K562 (cell line): Measurements from ENCODE around the gene ALG6. TPM values are rescaled to one million over a fixed set of nuclear protein-coding genes. Genes with fewer than 3 reads are reported as not detected.

ENCODE experiments used
- ATAC-seq: fragments of 200-7000 bp; cut with Tn5 transposase; 3 replicates; pipeline ENCODE4 v1.9.1; 2020; ENCODE audit warnings: moderate library complexity
- BruUV-seq: library from RNA; stranded (reverse); fragments of 400-500 nt; replicated peaks from 2 replicates; lab custom pipeline; 2021; lab: Mats Ljungman, UMichigan
- CTCF ChIA-PET: fragments of 300-600 bp; formaldehyde crosslinking; extraction: SDS; loops from one replicate; lab custom pipeline; 2021; ENCODE audit warnings: low intra/inter-chr PET ratio; lab: Yijun Ruan, JAX
- POLR2A ChIA-PET: fragments of 300-600, 350-650 bp; sonication (Branson Sonifier 250); formaldehyde crosslinking; extraction: SDS; loops from one replicate; lab custom pipeline; 2021; ENCODE audit warnings: antibody characterized with exemption, inconsistent platforms; lab: Yijun Ruan, JAX
- DNase-seq, 4 experiments: peaks; one replicate each; pipeline versions ENCODE4 v3.0.0 to v3.0.0-alpha.2; 2011 to 2018; ENCODE audit warnings: low spot score in 3 of 4, mixed read lengths in 3 of 4; ENCODE audit errors: extremely low read depth in 1 of 4
- FAIRE-seq: peaks from 2 replicates; lab custom pipeline; 2011; peaks lifted over from hg19 to GRCh38; lab: Jason Lieb, UNC
- H2AFZ ChIP-seq: 2 replicates; pipeline ENCODE4 v1.6.0; 2011; ENCODE audit warnings: low read depth, low read length, control low read depth, inconsistent platforms
- H3K27ac ChIP-seq: fragments of 200-600 bp; 3 replicates; pipeline ENCODE4 v1.8.0; 2011; ENCODE audit warnings: low read depth, mild to moderate bottlenecking, control low read depth, inconsistent platforms, low read length, moderate library complexity, mixed read lengths; ENCODE audit errors: extremely low read depth
- H3K27me3 ChIP-seq, 2 experiments: fragments of 300-600 bp in 1 of 2; 2 replicates in 1 of 2; 3 replicates in 1 of 2; pipeline versions ENCODE4 v1.6.0 to v1.8.0; 2011; ENCODE audit warnings: inconsistent platforms in 2 of 2, low read length in 2 of 2, mild to moderate bottlenecking in 1 of 2, mixed read lengths in 1 of 2, moderate library complexity in 1 of 2; ENCODE audit not compliant: control insufficient read depth in 2 of 2, insufficient read depth in 2 of 2
- H3K36me3 ChIP-seq: fragments of 300-600 bp; 3 replicates; pipeline ENCODE4 v1.8.0; 2011; ENCODE audit warnings: mild to moderate bottlenecking, low read length, inconsistent platforms; ENCODE audit not compliant: control insufficient read depth, insufficient read depth
- H3K4me1 ChIP-seq, 2 experiments: fragments of 200-600 bp in 1 of 2; replicated peaks in 1 of 2; 2 replicates in 1 of 2; 3 replicates in 1 of 2; pipeline versions ENCODE4 v1.5.1 to v1.8.0; 2011; ENCODE audit warnings: inconsistent platforms in 2 of 2, low read length in 2 of 2, mild to moderate bottlenecking in 1 of 2, mixed read lengths in 1 of 2, moderate library complexity in 1 of 2; ENCODE audit not compliant: control insufficient read depth in 2 of 2, insufficient read depth in 2 of 2
- H3K4me2 ChIP-seq: 2 replicates; pipeline ENCODE4 v1.6.1; 2011; ENCODE audit warnings: low read length, control low read depth, inconsistent platforms, mixed read lengths; ENCODE audit not compliant: insufficient read depth
- H3K4me3 ChIP-seq: fragments of 200-600 bp; sonication (generic), shearing (Covaris generic); 2 replicates; pipeline ENCODE4 v1.5.1; 2016; ENCODE audit warnings: control low read depth, inconsistent platforms
- H3K79me2 ChIP-seq: fragments of 200-600 bp; 3 replicates; pipeline ENCODE4 v1.8.0; 2011; ENCODE audit warnings: low read length, inconsistent platforms; ENCODE audit not compliant: control insufficient read depth, insufficient read depth
- H3K9ac ChIP-seq, 2 experiments: 2 replicates each; pipeline versions ENCODE4 v1.6.0 to v1.6.1; 2011; ENCODE audit warnings: low read depth in 2 of 2, low read length in 2 of 2, control low read depth in 1 of 2, inconsistent platforms in 1 of 2, mild to moderate bottlenecking in 1 of 2, mixed read lengths in 1 of 2; ENCODE audit not compliant: insufficient read depth in 1 of 2
- H3K9me1 ChIP-seq: one replicate; pipeline ENCODE4 v1.6.0; 2011; ENCODE audit warnings: inconsistent platforms, mild to moderate bottlenecking, low read length, moderate library complexity; ENCODE audit not compliant: control insufficient read depth, insufficient read depth
- H3K9me3 ChIP-seq: replicated peaks from 2 replicates; pipeline ENCODE4 v1.5.1; 2011; ENCODE audit warnings: low read depth, low read length, inconsistent platforms; ENCODE audit not compliant: control insufficient read depth, insufficient read depth
- H4K20me1 ChIP-seq: replicated peaks from 2 replicates; pipeline ENCODE4 v1.6.1; 2011; ENCODE audit warnings: low read length, inconsistent platforms, mixed read lengths; ENCODE audit not compliant: control insufficient read depth, insufficient read depth
- DNMT1 ChIP-seq: fragments of 450-650 bp; IDR thresholded peaks from 2 replicates; pipeline ENCODE4 v1.6.1; 2016; ENCODE audit warnings: antibody characterized with exemption, mild to moderate bottlenecking
- FOXJ3 ChIP-seq: sonication (generic); formaldehyde crosslinking; IDR thresholded peaks from 2 replicates; pipeline ENCODE4 v1.4.0; 2020; ENCODE audit warnings: mild to moderate bottlenecking, missing genetic modification reagents
- FOXP1 ChIP-seq: sonication (generic); formaldehyde crosslinking; IDR thresholded peaks from 2 replicates; pipeline ENCODE4 v1.8.0; 2022; ENCODE audit warnings: mild to moderate bottlenecking, missing genetic modification reagents
- HIVEP1 ChIP-seq: fragments of 250-450 bp; sonication (Bioruptor Pico); IDR thresholded peaks from 2 replicates; pipeline ENCODE4 v1.4.0; 2020; ENCODE audit warnings: mild to moderate bottlenecking
- PCBP2 ChIP-seq: fragments of 200-400 bp; formaldehyde crosslinking; IDR thresholded peaks from 2 replicates; pipeline ENCODE4 v1.6.1; 2018; ENCODE audit warnings: low read length, low read depth, mild to moderate bottlenecking, moderate library complexity; ENCODE audit not compliant: poor library complexity, severe bottlenecking
- PHF8 ChIP-seq: fragments of 200-600 bp; sonication (generic); IDR thresholded peaks from 2 replicates; pipeline ENCODE4 v1.6.1; 2012; ENCODE audit warnings: mixed run types, mild to moderate bottlenecking, inconsistent platforms, low read length, moderate library complexity, borderline replicate concordance
- PHTF2 ChIP-seq: fragments of 250-450 bp; sonication (Bioruptor Pico); IDR thresholded peaks from 2 replicates; pipeline ENCODE4 v1.5.0; 2021; ENCODE audit warnings: mild to moderate bottlenecking
- RB1 ChIP-seq: fragments of 450-650 bp; IDR thresholded peaks from 2 replicates; pipeline ENCODE4 v1.6.1; 2017; ENCODE audit warnings: low read depth, mild to moderate bottlenecking
- TAF9B ChIP-seq: fragments of 450-650 bp; IDR thresholded peaks from 2 replicates; pipeline ENCODE4 v1.6.1; 2018; ENCODE audit warnings: mild to moderate bottlenecking; ENCODE audit not compliant: partially characterized antibody
- ZNF12 ChIP-seq: sonication (generic); formaldehyde crosslinking; IDR thresholded peaks from 2 replicates; pipeline ENCODE4 v1.4.0; 2020; ENCODE audit warnings: mild to moderate bottlenecking, missing genetic modification reagents
- ZNF24 ChIP-seq: fragments of 450-650 bp; IDR thresholded peaks from 2 replicates; pipeline ENCODE4 v1.6.1; 2016
- WGBS: fragments of 100-300 bp; shearing (Covaris generic); methylation state at CpG from one replicate; pipeline ENCODE4 v1.1.6; 2016; ENCODE audit warnings: low coverage, mixed read lengths; ENCODE audit not compliant: insufficient coverage; ENCODE audit errors: missing lambda C conversion rate; 5-methylcytosine and 5-hydroxymethylcytosine counted together
- in situ Hi-C: fragments of 300-500 bp; cut with MboI; formaldehyde crosslinking; loops from 4 replicates; pipeline ENCODE4 v1.15.0; 2018; ENCODE audit warnings: inconsistent platforms, mixed read lengths
- intact Hi-C: fragments of 100-400 bp; cut with micrococcal nuclease; formaldehyde crosslinking; loops from 2 replicates; pipeline ENCODE4 v1.14.2; 2022
- polyA plus RNA-seq, 8 experiments: library from polyadenylated mRNA; depleted of rRNA in 4 of 8; stranded (reverse) in 5 of 8; unstranded in 3 of 8; fragments of >200 nt; fragmentation: Nextera tagmentation in 2 of 8; fragmentation: Illumina TruSeq in 1 of 8; extraction: Ambion mirVana in 2 of 8; extraction: Trizol in 1 of 8; gene quantifications; 2 replicates each; pipeline versions ENCODE4 v1.2.1 to v1.2.3, GENCODE V29; 2011 to 2014; ENCODE audit warnings: inconsistent platforms in 1 of 8, missing spikeins in 1 of 8
- total RNA-seq, 7 experiments: library from RNA; depleted of rRNA in 6 of 7; stranded (reverse); fragments of >200 nt in 6 of 7; fragmentation: Illumina TruSeq in 2 of 7; extraction: Trizol in 2 of 7; gene quantifications; 2 replicates each; pipeline versions ENCODE4 v1.2.1 to v1.2.3, GENCODE V29; 2011 to 2021; ENCODE audit warnings: low replicate concordance in 1 of 7

Gene ALG6
- total and polyA plus RNA-seq, 9 of the 15 experiments (the other 6 are each of a cell fraction or from before 2014, with no cell fraction given): 14.6 to 35.7 (median 23.3) TPM

- H3K79me2 ChIP-seq: no peaks in the 10 kb centered on the region
- no peak overlapping the region for H3K4me2 ChIP-seq
- TF ChIP-seq ZNF12 (CRISPR knock-in tag): peak; percentile 88; the same call in 1 of the 2 replicates
- TF ChIP-seq FOXP1 (CRISPR knock-in tag): no peak
- POLR2A ChIA-PET: no interaction called here
- no peak for ATAC-seq
- no peaks in the 10 kb centered on the region for H3K9me1 ChIP-seq
- H2AFZ ChIP-seq: no peak overlapping the region
- CTCF ChIA-PET: no interaction called here
- H3K27me3 ChIP-seq: no peaks in the 10 kb centered on the region
- FAIRE-seq: no peak
- intact Hi-C loops (no loop called here), in situ Hi-C loops (no loop called here)
- BruUV-seq: no TSS peak
- H3K4me1 ChIP-seq: no peaks in the 10 kb centered on the region
- H3K36me3 ChIP-seq: peaks cover 14% of the 10 kb centered on the region; the same call in 2 of the 3 replicates
- H4K20me1 ChIP-seq: no peaks in the 10 kb centered on the region
- DNase-seq: no peak
- H3K9ac ChIP-seq: no peak overlapping the region
- no peak overlapping the region for H3K27ac ChIP-seq
- peaks cover 1% of the 10 kb centered on the region; the same call in 1 of the 2 replicates for H3K9me3 ChIP-seq
- no peak overlapping the region for H3K4me3 ChIP-seq
Observed at GRCh38 chr1:63429281-63429680, 61.9 kb downstream of the ALG6 start.

- no peak for FAIRE-seq
Observed at GRCh38 chr1:63435161-63435560, 67.7 kb downstream of the ALG6 start.

More at GRCh38 chr1:63435161-63435560, 67.7 kb downstream of the ALG6 start:
- H3K9ac ChIP-seq: no peak overlapping the region
- TF ChIP-seq HIVEP1 (CRISPR knock-in tag) (no peak), TAF9B (no peak), PHF8 (no peak), FOXJ3 (CRISPR knock-in tag) (no peak), RB1 (no peak), PCBP2 (no peak), PHTF2 (CRISPR knock-in tag) (no peak), ZNF24 (no peak), DNMT1 (no peak)
- POLR2A ChIA-PET: no interaction called here
- H3K9me3 ChIP-seq: peaks cover 1% of the 10 kb centered on the region; the same call in 1 of the 2 replicates
- no peak for ATAC-seq
- H2AFZ ChIP-seq: no peak overlapping the region
- in situ Hi-C loops (no loop called here), intact Hi-C loops (no loop called here)
- peaks cover 11% of the 10 kb centered on the region; the same call in 2 of the 3 replicates for H3K36me3 ChIP-seq
- WGBS: 73% methylated on average over 4 of the region's 4 CpGs
- no peaks in the 10 kb centered on the region for H4K20me1 ChIP-seq
- H3K27ac ChIP-seq: no peak overlapping the region
- H3K27me3 ChIP-seq: no peaks in the 10 kb centered on the region
- no peaks in the 10 kb centered on the region for H3K4me1 ChIP-seq
- H3K79me2 ChIP-seq: no peaks in the 10 kb centered on the region
- no peak overlapping the region for H3K4me2 ChIP-seq
- no peak overlapping the region for H3K4me3 ChIP-seq
- no peaks in the 10 kb centered on the region for H3K9me1 ChIP-seq
- no TSS peak for BruUV-seq
- no peak for DNase-seq
- CTCF ChIA-PET: no interaction called here
